OCI-LY1 (cell line): Measurements from ENCODE around the gene ADAMTSL4.

ENCODE experiments used
- H2AFZ ChIP-seq: fragments of 200-600 bp; sonication (generic), shearing (Covaris generic); 2 replicates; pipeline ENCODE4 v1.6.0; 2014; ENCODE audit warnings: antibody characterized with exemption, mild to moderate bottlenecking, low read length
- H3F3A ChIP-seq: fragments of 200-600 bp; sonication (generic), shearing (Covaris generic); 2 replicates; pipeline ENCODE4 v1.6.0; 2014; ENCODE audit warnings: mild to moderate bottlenecking, antibody characterized with exemption, low read length, moderate library complexity; ENCODE audit not compliant: insufficient read depth
- H3K27ac ChIP-seq: fragments of 200-600 bp; sonication (generic); 2 replicates; pipeline ENCODE4 v1.5.1; 2014; ENCODE audit warnings: low read length, mixed run types, mild to moderate bottlenecking, low read depth; ENCODE audit not compliant: poor library complexity, severe bottlenecking
- H3K27me3 ChIP-seq: fragments of 200-600 bp; sonication (generic); 2 replicates; pipeline ENCODE4 v1.6.0; 2014; ENCODE audit warnings: antibody characterized with exemption, mild to moderate bottlenecking, low read length, moderate library complexity; ENCODE audit not compliant: insufficient read depth
- H3K36me3 ChIP-seq: fragments of 200-600 bp; sonication (generic); 2 replicates; pipeline ENCODE4 v1.6.1; 2014; ENCODE audit warnings: mild to moderate bottlenecking, antibody characterized with exemption, low read length, moderate library complexity, mixed read lengths; ENCODE audit not compliant: insufficient read depth
- H3K4me1 ChIP-seq: fragments of 200-600 bp; sonication (generic); 2 replicates; pipeline ENCODE4 v1.5.1; 2014; ENCODE audit warnings: mild to moderate bottlenecking, low read length, moderate library complexity; ENCODE audit not compliant: insufficient read depth, severe bottlenecking
- H3K4me2 ChIP-seq: fragments of 200-600 bp; sonication (generic), shearing (Covaris generic); 2 replicates; pipeline ENCODE4 v1.6.1; 2014; ENCODE audit warnings: low read length
- H3K4me3 ChIP-seq: fragments of 200-600 bp; sonication (generic); 2 replicates; pipeline ENCODE4 v1.5.1; 2014; ENCODE audit warnings: low read length, low read depth, mild to moderate bottlenecking, mixed read lengths; ENCODE audit not compliant: poor library complexity, severe bottlenecking
- H3K79me2 ChIP-seq: fragments of 200-600 bp; shearing (Covaris generic); 2 replicates; pipeline ENCODE4 v1.6.1; 2016; ENCODE audit warnings: mixed run types, low read length, mixed read lengths; ENCODE audit not compliant: insufficient read depth
- H3K9ac ChIP-seq: fragments of 200-600 bp; sonication (generic), shearing (Covaris generic); 2 replicates; pipeline ENCODE4 v1.6.1; 2014; ENCODE audit warnings: mild to moderate bottlenecking, low read length, mixed read lengths
- H3K9me2 ChIP-seq: fragments of 200-600 bp; sonication (generic), shearing (Covaris generic); 2 replicates; pipeline ENCODE4 v1.6.1; 2014; ENCODE audit warnings: low read depth, mild to moderate bottlenecking, low read length, mixed read lengths
- H3K9me3 ChIP-seq: fragments of 200-600 bp; shearing (Covaris generic); 2 replicates; pipeline ENCODE4 v1.6.1; 2014; ENCODE audit warnings: low read length, mixed read lengths
- H4K20me1 ChIP-seq: fragments of 200-600 bp; sonication (generic), shearing (Covaris generic); 2 replicates; pipeline ENCODE4 v1.6.0; 2016; ENCODE audit warnings: mild to moderate bottlenecking, low read length; ENCODE audit not compliant: insufficient read depth
- EZH2 ChIP-seq: fragments of 200-600 bp; sonication (generic), shearing (Covaris generic); IDR thresholded peaks from 2 replicates; pipeline ENCODE4 v1.8.0; 2017; ENCODE audit warnings: borderline replicate concordance, mixed run types, mild to moderate bottlenecking, antibody characterized with exemption, low read length, moderate library complexity, mixed read lengths
- TF ChIP-seq, protein P1 (sequence below): fragments of 200-600 bp; sonication (generic), shearing (Covaris generic); IDR thresholded peaks from 2 replicates; pipeline ENCODE4 v1.5.1; 2017; ENCODE audit warnings: mild to moderate bottlenecking, antibody characterized with exemption, low read length, moderate library complexity, mixed read lengths

Gene ADAMTSL4

DNA sequence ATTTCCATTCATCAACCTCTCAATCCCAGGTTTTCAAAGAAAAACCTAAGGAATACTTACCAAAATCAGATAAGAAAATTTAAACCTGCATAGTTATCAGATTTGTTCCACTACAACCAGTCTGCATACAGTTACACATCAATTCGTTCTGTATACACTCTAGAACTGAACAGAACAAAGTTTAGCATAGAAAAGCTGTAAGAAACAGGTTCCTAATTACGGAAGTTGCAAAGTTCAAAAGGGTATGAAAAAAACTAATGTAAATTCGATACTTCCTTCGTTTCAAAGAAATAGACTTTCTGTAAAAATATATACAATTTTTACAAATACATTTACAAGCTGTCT, 27.1 kb downstream of the ADAMTSL4 start:
- Histone ChIP-seq H3K4me1 (peaks cover 65% of the 10 kb centered on the region), H3K4me2 (peak overlapping the region; percentile 94), H3K4me3 (peak overlapping the region; percentile 93), H3K27me3 (no peaks in the 10 kb centered on the region), H3K79me2 (peaks cover 52% of the 10 kb centered on the region), H2AFZ (no peak overlapping the region), H3K9me3 (no peaks in the 10 kb centered on the region), H3K9ac (peak overlapping the region; percentile 95), H3K9me2 (no peaks in the 10 kb centered on the region), H3K27ac (peak overlapping the region; percentile 99), H3K36me3 (peaks cover 77% of the 10 kb centered on the region), H3F3A (peaks cover 10% of the 10 kb centered on the region; the same call in 1 of the 2 replicates), H4K20me1 (0 out of 2 replicates have a peak, but pooled peaks cover 5% of the 10 kb centered on the region)
- no peak for TF ChIP-seq EZH2
- TF ChIP-seq, protein P1, sequence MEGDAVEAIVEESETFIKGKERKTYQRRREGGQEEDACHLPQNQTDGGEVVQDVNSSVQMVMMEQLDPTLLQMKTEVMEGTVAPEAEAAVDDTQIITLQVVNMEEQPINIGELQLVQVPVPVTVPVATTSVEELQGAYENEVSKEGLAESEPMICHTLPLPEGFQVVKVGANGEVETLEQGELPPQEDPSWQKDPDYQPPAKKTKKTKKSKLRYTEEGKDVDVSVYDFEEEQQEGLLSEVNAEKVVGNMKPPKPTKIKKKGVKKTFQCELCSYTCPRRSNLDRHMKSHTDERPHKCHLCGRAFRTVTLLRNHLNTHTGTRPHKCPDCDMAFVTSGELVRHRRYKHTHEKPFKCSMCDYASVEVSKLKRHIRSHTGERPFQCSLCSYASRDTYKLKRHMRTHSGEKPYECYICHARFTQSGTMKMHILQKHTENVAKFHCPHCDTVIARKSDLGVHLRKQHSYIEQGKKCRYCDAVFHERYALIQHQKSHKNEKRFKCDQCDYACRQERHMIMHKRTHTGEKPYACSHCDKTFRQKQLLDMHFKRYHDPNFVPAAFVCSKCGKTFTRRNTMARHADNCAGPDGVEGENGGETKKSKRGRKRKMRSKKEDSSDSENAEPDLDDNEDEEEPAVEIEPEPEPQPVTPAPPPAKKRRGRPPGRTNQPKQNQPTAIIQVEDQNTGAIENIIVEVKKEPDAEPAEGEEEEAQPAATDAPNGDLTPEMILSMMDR: no peak

DNA sequence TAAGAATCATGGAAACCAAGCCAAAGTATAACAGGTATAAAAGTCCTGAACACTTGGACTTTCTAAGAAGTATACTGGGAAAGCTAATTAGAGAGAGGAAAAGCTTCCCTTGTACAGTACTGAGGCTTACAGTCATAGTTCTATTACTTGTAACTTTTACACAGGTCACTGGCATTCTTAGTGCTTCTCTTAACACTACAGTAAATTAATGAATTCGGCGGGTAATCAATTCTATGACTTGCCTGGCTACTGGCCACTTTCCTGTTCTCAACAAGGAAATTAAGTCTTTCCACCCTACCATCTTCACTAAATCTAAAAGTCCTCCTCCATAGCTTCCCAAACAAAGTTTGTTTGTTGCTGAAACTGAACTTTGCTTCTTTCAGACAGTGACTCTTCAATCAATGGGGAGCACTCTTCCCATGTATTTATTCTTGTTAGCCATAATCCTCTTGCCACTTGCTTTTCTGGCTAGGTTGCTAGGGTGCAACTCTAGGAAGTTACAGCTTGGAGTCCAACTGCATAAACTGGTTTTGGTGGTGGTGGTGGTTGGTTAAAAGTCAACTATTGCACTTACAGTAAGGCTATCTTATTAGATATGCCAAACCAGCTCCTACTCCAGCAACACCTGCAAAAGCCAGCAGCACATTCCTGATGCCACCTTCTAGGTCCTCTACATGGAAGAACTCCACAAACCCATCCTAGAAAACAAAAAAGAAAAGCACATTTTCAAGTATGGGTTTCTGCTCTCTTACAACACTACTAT, 27.8 kb downstream of the ADAMTSL4 start:
- H4K20me1 ChIP-seq: 0 out of 2 replicates have a peak, but pooled peaks cover 5% of the 10 kb centered on the region
- H3K9me2 ChIP-seq: no peaks in the 10 kb centered on the region
- no peak overlapping the region for H2AFZ ChIP-seq
- H3K9me3 ChIP-seq: no peaks in the 10 kb centered on the region
- peak overlapping the region; percentile 94 for H3K4me2 ChIP-seq
- H3K4me3 ChIP-seq: peak overlapping the region; percentile 93
- TF ChIP-seq, protein P1: no peak
- TF ChIP-seq EZH2: no peak
- peak overlapping the region; percentile 95 for H3K9ac ChIP-seq
- peaks cover 64% of the 10 kb centered on the region for H3K4me1 ChIP-seq
- peaks cover 10% of the 10 kb centered on the region; the same call in 1 of the 2 replicates for H3F3A ChIP-seq
- H3K27ac ChIP-seq: peak overlapping the region; percentile 99
- H3K36me3 ChIP-seq: peaks cover 72% of the 10 kb centered on the region
- H3K79me2 ChIP-seq: peaks cover 52% of the 10 kb centered on the region
- H3K27me3 ChIP-seq: no peaks in the 10 kb centered on the region

DNA sequence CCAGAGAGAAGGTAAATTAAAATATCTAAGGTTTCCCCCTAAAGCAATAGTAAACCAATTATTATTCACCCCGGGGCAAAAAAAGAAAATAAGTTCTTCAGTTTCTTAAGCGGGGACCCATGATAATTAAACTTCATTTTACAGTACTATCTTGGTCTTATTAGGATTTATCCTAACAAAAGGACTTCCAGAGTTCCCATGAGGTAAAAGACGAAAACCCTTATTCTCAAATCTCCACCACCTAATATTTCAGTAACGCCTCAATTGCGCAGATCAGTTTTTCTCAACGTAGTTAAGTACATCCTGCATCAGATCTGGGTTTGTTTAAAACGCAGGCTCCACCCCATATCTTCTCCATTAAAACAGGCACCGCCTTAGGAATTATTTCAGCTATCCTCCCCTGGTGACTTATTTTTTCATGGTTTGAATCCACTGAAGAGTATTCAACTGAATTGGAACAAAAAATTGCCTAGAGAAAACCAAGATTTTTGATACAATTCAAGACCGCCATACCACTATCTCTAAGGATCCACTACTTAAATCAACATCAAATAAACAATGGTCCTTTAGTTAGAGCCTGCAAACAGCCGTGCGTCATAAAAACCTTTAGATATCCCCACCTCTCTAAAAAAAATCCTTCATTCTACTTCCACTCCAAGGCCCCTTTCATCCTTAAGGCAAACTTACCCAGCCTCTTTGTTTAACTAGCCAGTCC, 28.5 kb downstream of the ADAMTSL4 start:
- Histone ChIP-seq H3K4me2 (peak overlapping the region; percentile 94), H3K9me2 (no peaks in the 10 kb centered on the region), H4K20me1 (0 out of 2 replicates have a peak, but pooled peaks cover 5% of the 10 kb centered on the region), H3K27ac (peak overlapping the region; percentile 99), H3K9me3 (no peaks in the 10 kb centered on the region), H3K9ac (peak overlapping the region; percentile 95), H2AFZ (no peak overlapping the region), H3K36me3 (peaks cover 64% of the 10 kb centered on the region), H3F3A (peaks cover 8% of the 10 kb centered on the region; the same call in 1 of the 2 replicates), H3K79me2 (peaks cover 52% of the 10 kb centered on the region), H3K4me3 (peak overlapping the region; percentile 93), H3K4me1 (peaks cover 61% of the 10 kb centered on the region), H3K27me3 (no peaks in the 10 kb centered on the region)
- TF ChIP-seq EZH2: no peak
- TF ChIP-seq, protein P1: no peak
